AG09309 (cell line): ENCODE data around the gene IDS.
"Not testable (repeated sequence)": the region's sequence is repeated elsewhere in the genome, so short reads cannot be mapped to it uniquely, and the experiment has no call there.

Experiments used
- DNase-seq: peaks from one replicate; pipeline ENCODE4 v3.0.0-alpha.2; 2010; ENCODE audit warnings: low read depth
- H3K4me3 ChIP-seq: 2 replicates; pipeline ENCODE4 v1.5.1; 2011; ENCODE audit warnings: mild to moderate bottlenecking, low read depth, low read length, moderate library complexity; ENCODE audit not compliant: control insufficient read depth
- CTCF ChIP-seq: IDR thresholded peaks from 2 replicates; pipeline ENCODE4 v1.5.1; 2011; ENCODE audit warnings: mild to moderate bottlenecking, low read depth, low read length, inconsistent platforms; ENCODE audit not compliant: insufficient read depth, control insufficient read depth; ENCODE audit errors: missing control alignments

Gene IDS

GRCh38 chrX:149504915-149505651, at the start of gene IDS:
Gene IDS, minus strand, starts transcription at chrX:149505306. Its CDS starts 169 bp downstream, at chrX:149505137.
- H3K4me3 ChIP-seq, result peak within 1 kb of the TSS; percentile 69
- no peak for TF ChIP-seq CTCF
- peak; percentile 43 for DNase-seq

GRCh38 chrX:149551939-149552248, 46.8 kb upstream of the IDS start:
- not testable (repeated sequence) for DNase-seq, H3K4me3 ChIP-seq

GRCh38 chrX:149551245-149551938, 46.3 kb upstream of the IDS start:
- not testable (repeated sequence) for DNase-seq

GRCh38 chrX:149550454-149550853, 45.3 kb upstream of the IDS start:
- not testable (repeated sequence) for DNase-seq, H3K4me3 ChIP-seq

More at GRCh38 chrX:149551245-149551938, 46.3 kb upstream of the IDS start:
- not testable (repeated sequence) for H3K4me3 ChIP-seq

GRCh38 chrX:149549701-149550100, 44.6 kb upstream of the IDS start, which contains the start of gene HSFX3:
Gene HSFX3, minus strand, starts transcription at chrX:149549924. Its CDS starts 72 bp downstream, at chrX:149549852.
- not testable (repeated sequence) for H3K4me3 ChIP-seq, DNase-seq

- DNase-seq, H3K4me3 ChIP-seq: not testable (repeated sequence)
Observed at GRCh38 chrX:149547782-149548181, 42.7 kb upstream of the IDS start.

GRCh38 chrX:149546962-149547361, 41.9 kb upstream of the IDS start:
- not testable (repeated sequence) for DNase-seq, H3K4me3 ChIP-seq

GRCh38 chrX:149545545-149546543, 40.7 kb upstream of the IDS start:
- not testable (repeated sequence) for DNase-seq, H3K4me3 ChIP-seq

GRCh38 chrX:149541521-149542047, 36.5 kb upstream of the IDS start:
- DNase-seq, result no peak
- TF ChIP-seq CTCF, result no peak

More at GRCh38 chrX:149541521-149542047, 36.5 kb upstream of the IDS start:
- H3K4me3 ChIP-seq, result peak overlapping the region; percentile 75
